DMS153 treated with DMSO at 0.1 percent for 48 hours (cell line): ENCODE measurements around the gene FERMT1.
"Not testable (repeated sequence)": the region's sequence is repeated elsewhere in the genome, so short reads cannot be mapped to it uniquely, and the experiment has no call there.

Experiments
- DNase-seq: peaks from one replicate; lab custom pipeline; 2025; ENCODE audit not compliant: unreplicated experiment; lab: John Stamatoyannopoulos, UW

The FERMT1 gene

GRCh38 chr20:6115221-6115895, 7.5 kb downstream of the FERMT1 start:
- DNase-seq = no peak

GRCh38 chr20:6114696-6115095, 8.1 kb downstream of the FERMT1 start:
- DNase-seq = no peak

- no peak for DNase-seq
Observed at GRCh38 chr20:6113951-6114350, 8.9 kb downstream of the FERMT1 start.

- not testable (repeated sequence) for DNase-seq
Observed at GRCh38 chr20:6112965-6113364, 9.9 kb downstream of the FERMT1 start.

- DNase-seq = no peak
Observed at GRCh38 chr20:6108330-6108729, 14.5 kb downstream of the FERMT1 start.

GRCh38 chr20:6104493-6105188, 18.2 kb downstream of the FERMT1 start:
- no peak for DNase-seq

- no peak for DNase-seq
Observed at GRCh38 chr20:6103301-6103700, 19.5 kb downstream of the FERMT1 start.

- no peak for DNase-seq
Observed at GRCh38 chr20:6101346-6101745, 21.5 kb downstream of the FERMT1 start.

GRCh38 chr20:6100246-6100645, 22.6 kb downstream of the FERMT1 start:
- DNase-seq = no peak

GRCh38 chr20:6099819-6100218, 23.0 kb downstream of the FERMT1 start:
- DNase-seq = no peak

- DNase-seq = no peak
Observed at GRCh38 chr20:6095409-6095808, 27.4 kb downstream of the FERMT1 start.

- no peak for DNase-seq
Observed at GRCh38 chr20:6094565-6094964, 28.3 kb downstream of the FERMT1 start.

- DNase-seq = no peak
Observed at GRCh38 chr20:6094063-6094462, 28.8 kb downstream of the FERMT1 start.

- DNase-seq = no peak
Observed at GRCh38 chr20:6091661-6092060, 31.2 kb downstream of the FERMT1 start.

- no peak for DNase-seq
Observed at GRCh38 chr20:6086868-6087267, 36.0 kb downstream of the FERMT1 start.

GRCh38 chr20:6083926-6084325, 38.9 kb downstream of the FERMT1 start:
- DNase-seq = no peak

GRCh38 chr20:6081236-6081635, 41.6 kb downstream of the FERMT1 start:
- DNase-seq = no peak

- DNase-seq = no peak
Observed at GRCh38 chr20:6079016-6079415, 43.8 kb downstream of the FERMT1 start.

- DNase-seq = no peak
Observed at GRCh38 chr20:6075428-6076219, 47.2 kb downstream of the FERMT1 start.

GRCh38 chr20:6074784-6075183, 48.0 kb downstream of the FERMT1 start:
- DNase-seq = no peak

GRCh38 chr20:6074145-6074561, 48.7 kb downstream of the FERMT1 start:
- peak; percentile 56 for DNase-seq
